ENCODE data around the gene NPFFR1. TPM values are rescaled to one million over a fixed set of nuclear protein-coding genes. Genes with fewer than 3 reads are reported as not detected.
"Not testable (repeated sequence)": the region's sequence is repeated elsewhere in the genome, so short reads cannot be mapped to it uniquely, and the experiment has no call there.

NPFFR1 gene
- total and polyA plus RNA-seq, 2 experiments from 2014 or later = not detected

DNA sequence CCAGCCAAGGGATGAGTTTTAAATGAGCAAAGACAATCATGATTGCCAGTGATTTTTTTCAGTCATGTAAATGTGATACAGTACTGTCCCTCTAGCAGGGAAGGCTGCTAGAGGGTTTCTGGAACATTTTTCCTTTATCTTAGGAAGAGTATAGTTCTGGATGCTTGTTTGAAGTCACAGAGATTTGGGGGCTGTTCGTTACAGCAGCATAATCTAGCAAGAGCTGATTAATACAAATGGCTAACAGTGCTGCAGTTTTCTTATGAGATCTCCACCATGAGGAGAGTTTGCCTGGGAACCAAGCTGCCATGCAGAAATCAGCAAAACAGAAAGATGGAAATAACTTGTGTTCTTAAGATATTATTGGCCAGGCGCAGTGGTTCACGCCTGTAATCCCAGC is 42.7 kb downstream of the NPFFR1 start:
- 95% methylated on average over 3 of the region's 3 CpGs for WGBS (ENCODE audit: low lambda C conversion rate, missing lambda C conversion rate)

GRCh38 chr10:70239986-70240385 is 43.8 kb downstream of the NPFFR1 start:
- H3K4me1 ChIP-seq (ENCODE audit: insufficient read depth); DNase-seq (ENCODE audit: low spot score); H3K79me2 ChIP-seq; H3K4me2 ChIP-seq; H3K27me3 ChIP-seq; H3K9me2 ChIP-seq (replicated peaks; ENCODE audit: insufficient read depth); H3K4me3 ChIP-seq; H3K36me3 ChIP-seq (replicated peaks; ENCODE audit: insufficient read depth, low read depth); H4K20me1 ChIP-seq (ENCODE audit: insufficient read depth, poor library complexity, severe bottlenecking); H2AFZ ChIP-seq; H3K27ac ChIP-seq; H3K9me3 ChIP-seq (ENCODE audit: low read depth): not testable (repeated sequence)
- 95% methylated on average over 13 of the region's 21 CpGs for WGBS (ENCODE audit: low lambda C conversion rate, missing lambda C conversion rate)

More for the DNA sequence above, 42.7 kb downstream of the NPFFR1 start:
- Histone ChIP-seq H3K4me3 (no peak overlapping the region), H3K4me1 (ENCODE audit: insufficient read depth) (no peaks in the 10 kb centered on the region), H3K4me2 (no peak overlapping the region), H3K36me3 (replicated peaks; ENCODE audit: insufficient read depth, low read depth) (no peaks in the 10 kb centered on the region), H4K20me1 (ENCODE audit: insufficient read depth, poor library complexity, severe bottlenecking) (no peaks in the 10 kb centered on the region), H3K9me3 (ENCODE audit: low read depth) (no peaks in the 10 kb centered on the region), H3K9me2 (replicated peaks; ENCODE audit: insufficient read depth) (no peaks in the 10 kb centered on the region), H3K27me3 (no peaks in the 10 kb centered on the region), H3K27ac (no peak overlapping the region), H3K79me2 (no peaks in the 10 kb centered on the region), H2AFZ (no peak overlapping the region)
- DNase-seq (ENCODE audit: low spot score) = no peak
- no peak for TF ChIP-seq EZH2phosphoT487 (IDR thresholded peaks at IDR 0.05; ENCODE audit: low read depth, severe bottlenecking, unreplicated experiment)
- no peak for TF ChIP-seq EZH2 (IDR thresholded peaks at IDR 0.05; ENCODE audit: borderline replicate concordance)
- TF ChIP-seq, protein P1, sequence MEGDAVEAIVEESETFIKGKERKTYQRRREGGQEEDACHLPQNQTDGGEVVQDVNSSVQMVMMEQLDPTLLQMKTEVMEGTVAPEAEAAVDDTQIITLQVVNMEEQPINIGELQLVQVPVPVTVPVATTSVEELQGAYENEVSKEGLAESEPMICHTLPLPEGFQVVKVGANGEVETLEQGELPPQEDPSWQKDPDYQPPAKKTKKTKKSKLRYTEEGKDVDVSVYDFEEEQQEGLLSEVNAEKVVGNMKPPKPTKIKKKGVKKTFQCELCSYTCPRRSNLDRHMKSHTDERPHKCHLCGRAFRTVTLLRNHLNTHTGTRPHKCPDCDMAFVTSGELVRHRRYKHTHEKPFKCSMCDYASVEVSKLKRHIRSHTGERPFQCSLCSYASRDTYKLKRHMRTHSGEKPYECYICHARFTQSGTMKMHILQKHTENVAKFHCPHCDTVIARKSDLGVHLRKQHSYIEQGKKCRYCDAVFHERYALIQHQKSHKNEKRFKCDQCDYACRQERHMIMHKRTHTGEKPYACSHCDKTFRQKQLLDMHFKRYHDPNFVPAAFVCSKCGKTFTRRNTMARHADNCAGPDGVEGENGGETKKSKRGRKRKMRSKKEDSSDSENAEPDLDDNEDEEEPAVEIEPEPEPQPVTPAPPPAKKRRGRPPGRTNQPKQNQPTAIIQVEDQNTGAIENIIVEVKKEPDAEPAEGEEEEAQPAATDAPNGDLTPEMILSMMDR (IDR thresholded peaks at IDR 0.05; ENCODE audit: poor library complexity) = no peak

DNA sequence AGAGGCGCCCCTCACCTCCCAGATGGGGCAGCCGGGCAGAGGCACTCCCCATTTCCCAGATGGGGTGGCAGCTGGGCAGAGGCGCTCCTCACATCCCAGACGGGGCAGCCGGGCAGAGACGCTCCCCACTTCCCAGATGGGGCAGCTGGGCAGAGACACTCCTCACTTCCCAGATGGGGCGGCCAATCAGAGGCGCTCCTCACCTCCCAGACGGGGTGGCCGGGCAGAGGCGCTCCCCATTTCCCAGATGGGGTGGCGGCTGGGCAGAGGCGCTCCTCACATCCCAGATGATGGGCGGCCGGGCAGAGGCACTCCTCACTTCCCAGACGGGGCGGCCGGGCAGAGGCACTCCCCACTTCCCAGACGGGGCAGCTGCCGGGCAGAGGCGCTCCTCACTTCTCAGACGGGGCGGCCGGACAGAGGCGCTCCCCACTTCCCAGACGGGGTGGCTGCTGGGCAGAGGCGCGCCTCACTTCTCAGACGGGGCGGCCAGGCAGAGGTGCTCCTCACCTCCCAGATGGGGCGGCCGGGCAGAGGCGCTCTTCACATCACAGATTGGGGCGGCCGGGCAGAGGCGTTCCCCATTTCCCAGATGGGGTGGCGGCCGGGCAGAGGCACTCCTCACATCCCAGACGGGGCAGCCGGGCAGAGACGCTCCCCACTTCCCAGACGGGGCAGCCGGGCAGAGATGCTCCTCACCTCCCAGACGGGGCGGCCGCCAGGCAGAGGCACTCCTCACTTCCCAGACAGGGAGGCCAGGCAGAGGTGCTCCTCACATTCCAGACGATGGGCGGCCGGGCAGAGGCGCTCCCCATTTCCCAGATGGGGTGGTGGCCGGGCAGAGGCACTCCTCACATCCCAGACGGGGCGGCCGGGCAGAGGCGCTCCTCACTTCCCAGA is 44.5 kb downstream of the NPFFR1 start:
- not testable (repeated sequence) for H4K20me1 ChIP-seq (ENCODE audit: insufficient read depth, poor library complexity, severe bottlenecking); H3K36me3 ChIP-seq (replicated peaks; ENCODE audit: insufficient read depth, low read depth); H3K27me3 ChIP-seq; H3K9me3 ChIP-seq (ENCODE audit: low read depth); DNase-seq (ENCODE audit: low spot score); H3K4me2 ChIP-seq; H2AFZ ChIP-seq; H3K4me3 ChIP-seq; H3K9me2 ChIP-seq (replicated peaks; ENCODE audit: insufficient read depth); H3K27ac ChIP-seq; H3K79me2 ChIP-seq; H3K4me1 ChIP-seq (ENCODE audit: insufficient read depth)
- whole genome bisulfite sequencing (ENCODE audit: low lambda C conversion rate, missing lambda C conversion rate) = 97% methylated on average over 34 of the region's 55 CpGs

DNA sequence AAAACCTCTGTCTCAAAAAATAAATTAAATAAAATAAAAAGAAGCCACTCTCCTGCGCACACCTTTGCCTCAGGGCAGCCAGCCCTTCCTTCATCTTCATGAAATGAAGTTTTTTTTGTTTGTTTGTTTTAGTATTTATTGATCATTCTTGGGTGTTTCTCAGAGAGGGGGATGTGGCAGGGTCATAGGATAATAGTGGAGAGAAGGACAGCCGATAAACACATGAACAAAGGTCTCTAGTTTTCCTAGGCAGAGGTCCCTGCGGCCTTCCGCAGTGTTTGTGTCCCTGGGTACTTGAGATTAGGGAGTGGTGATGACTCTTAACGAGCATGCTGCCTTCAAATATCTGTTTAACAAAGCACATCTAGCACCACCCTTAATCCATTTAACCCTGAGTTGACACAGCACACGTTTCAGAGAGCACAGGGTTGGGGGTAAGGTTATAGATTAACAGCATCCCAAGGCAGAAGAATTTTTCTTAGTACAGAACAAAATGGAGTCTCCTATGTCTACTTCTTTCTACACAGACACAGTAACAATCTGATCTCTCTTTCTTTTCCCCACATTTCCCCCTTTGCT is 45.8 kb downstream of the NPFFR1 start:
- not testable (repeated sequence) for H3K9me3 ChIP-seq (ENCODE audit: low read depth)
- 56% methylated on average over 6 of the region's 6 CpGs for WGBS (ENCODE audit: low lambda C conversion rate, missing lambda C conversion rate)

More for the DNA sequence above, 45.8 kb downstream of the NPFFR1 start:
- DNase-seq (ENCODE audit: low spot score); H3K4me2 ChIP-seq; H3K9me2 ChIP-seq (replicated peaks; ENCODE audit: insufficient read depth); H3K4me3 ChIP-seq; H2AFZ ChIP-seq; H3K4me1 ChIP-seq (ENCODE audit: insufficient read depth); H3K27me3 ChIP-seq; H4K20me1 ChIP-seq (ENCODE audit: insufficient read depth, poor library complexity, severe bottlenecking); H3K27ac ChIP-seq; H3K36me3 ChIP-seq (replicated peaks; ENCODE audit: insufficient read depth, low read depth); H3K79me2 ChIP-seq: not testable (repeated sequence)
